ENCODE measurements around the gene RAB11FIP4.

GRCh38 chr17:31587462-31587861 lies 196.0 kb downstream of the RAB11FIP4 start:
- TF ChIP-seq, protein P1, sequence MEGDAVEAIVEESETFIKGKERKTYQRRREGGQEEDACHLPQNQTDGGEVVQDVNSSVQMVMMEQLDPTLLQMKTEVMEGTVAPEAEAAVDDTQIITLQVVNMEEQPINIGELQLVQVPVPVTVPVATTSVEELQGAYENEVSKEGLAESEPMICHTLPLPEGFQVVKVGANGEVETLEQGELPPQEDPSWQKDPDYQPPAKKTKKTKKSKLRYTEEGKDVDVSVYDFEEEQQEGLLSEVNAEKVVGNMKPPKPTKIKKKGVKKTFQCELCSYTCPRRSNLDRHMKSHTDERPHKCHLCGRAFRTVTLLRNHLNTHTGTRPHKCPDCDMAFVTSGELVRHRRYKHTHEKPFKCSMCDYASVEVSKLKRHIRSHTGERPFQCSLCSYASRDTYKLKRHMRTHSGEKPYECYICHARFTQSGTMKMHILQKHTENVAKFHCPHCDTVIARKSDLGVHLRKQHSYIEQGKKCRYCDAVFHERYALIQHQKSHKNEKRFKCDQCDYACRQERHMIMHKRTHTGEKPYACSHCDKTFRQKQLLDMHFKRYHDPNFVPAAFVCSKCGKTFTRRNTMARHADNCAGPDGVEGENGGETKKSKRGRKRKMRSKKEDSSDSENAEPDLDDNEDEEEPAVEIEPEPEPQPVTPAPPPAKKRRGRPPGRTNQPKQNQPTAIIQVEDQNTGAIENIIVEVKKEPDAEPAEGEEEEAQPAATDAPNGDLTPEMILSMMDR (IDR thresholded peaks at IDR 0.05): no peak
- no peak for TF ChIP-seq POLR2AphosphoS5 (IDR thresholded peaks at IDR 0.05)
- TF ChIP-seq POLR2A (IDR thresholded peaks at IDR 0.05): no peak

Data from breast epithelium (tissue), 3 donors.